ENCODE results near the gene GABRG3. TPM values are rescaled to one million over a fixed set of nuclear protein-coding genes. Genes with fewer than 3 reads are reported as not detected.

Gene GABRG3
- polyA plus RNA-seq, 1 donor (not counting 4 experiments of a cell fraction or from before 2014, with no cell fraction given) = not detected

- Histone ChIP-seq H3K36me3 (ENCODE audit: control insufficient read depth in 2 of 2, extremely low read depth in 1 of 2, insufficient read depth in 2 of 2, low read length in 2 of 2) (no peaks in the 10 kb centered on the region), H3K27ac (ENCODE audit: control insufficient read depth, insufficient read depth, low read length) (no peak overlapping the region), H3K79me2 (ENCODE audit: control insufficient read depth, insufficient read depth, low read length) (no peaks in the 10 kb centered on the region), H3K4me1 (ENCODE audit: control insufficient read depth, extremely low read depth, insufficient read depth, low read length) (no peaks in the 10 kb centered on the region), H3K9me1 (ENCODE audit: control insufficient read depth, extremely low read depth, insufficient read depth, low read length) (no peaks in the 10 kb centered on the region), H3K4me2 (ENCODE audit: control insufficient read depth, extremely low read depth, insufficient read depth, low read depth, low read length) (no peak overlapping the region), H2AFZ (ENCODE audit: control insufficient read depth, low read length) (no peak overlapping the region), H3K27me3 (ENCODE audit: control insufficient read depth, extremely low read depth, insufficient read depth, low read length) (no peaks in the 10 kb centered on the region), H3K9ac (ENCODE audit: control insufficient read depth, extremely low read depth, insufficient read depth, low read length) (no peak overlapping the region), H4K20me1 (ENCODE audit: control insufficient read depth, extremely low read depth, insufficient read depth, low read length) (no peaks in the 10 kb centered on the region), H3K4me3 (ENCODE audit: control insufficient read depth in 2 of 3, extremely low read depth in 1 of 3, insufficient read depth in 2 of 3, low read depth in 1 of 3, low read length in 3 of 3) (no peak overlapping the region), H3K9me3 (ENCODE audit: control insufficient read depth, low read depth, low read length) (peaks cover 4% of the 10 kb centered on the region)
- FAIRE-seq (no peak), DNase-seq (ENCODE audit: low read depth, low spot score) (no peak)
- dilution Hi-C loops (cut with MboI; ENCODE audit: extremely low pct_ligation_motif_present, low sequenced_read_pairs) = no loop called here
- TF ChIP-seq EZH2 (IDR thresholded peaks at IDR 0.05; ENCODE audit: low read length) (no peak), CTCF (optimal IDR thresholded peaks at IDR 0.05 in 1 of 3, IDR thresholded peaks at IDR 0.05 in 1 of 3, conservative IDR thresholded peaks at IDR 0.05 in 1 of 3; ENCODE audit: extremely low read depth in 1 of 3, insufficient read depth in 2 of 3, low read length in 3 of 3) (no peak)
Measured at GRCh38 chr15:27123808-27124207, 152.8 kb downstream of the GABRG3 start.

GRCh38 chr15:27124287-27124871 is 153.4 kb downstream of the GABRG3 start:
- Histone ChIP-seq H3K4me3 (ENCODE audit: control insufficient read depth in 2 of 3, extremely low read depth in 1 of 3, insufficient read depth in 2 of 3, low read depth in 1 of 3, low read length in 3 of 3) (no peak overlapping the region), H3K9me3 (ENCODE audit: control insufficient read depth, low read depth, low read length) (peaks cover 4% of the 10 kb centered on the region), H3K9ac (ENCODE audit: control insufficient read depth, extremely low read depth, insufficient read depth, low read length) (no peak overlapping the region), H3K4me1 (ENCODE audit: control insufficient read depth, extremely low read depth, insufficient read depth, low read length) (no peaks in the 10 kb centered on the region), H3K27ac (ENCODE audit: control insufficient read depth, insufficient read depth, low read length) (no peak overlapping the region), H4K20me1 (ENCODE audit: control insufficient read depth, extremely low read depth, insufficient read depth, low read length) (no peaks in the 10 kb centered on the region), H3K9me1 (ENCODE audit: control insufficient read depth, extremely low read depth, insufficient read depth, low read length) (no peaks in the 10 kb centered on the region), H2AFZ (ENCODE audit: control insufficient read depth, low read length) (no peak overlapping the region), H3K4me2 (ENCODE audit: control insufficient read depth, extremely low read depth, insufficient read depth, low read depth, low read length) (no peak overlapping the region), H3K36me3 (ENCODE audit: control insufficient read depth in 2 of 2, extremely low read depth in 1 of 2, insufficient read depth in 2 of 2, low read length in 2 of 2) (no peaks in the 10 kb centered on the region), H3K27me3 (ENCODE audit: control insufficient read depth, extremely low read depth, insufficient read depth, low read length) (no peaks in the 10 kb centered on the region), H3K79me2 (ENCODE audit: control insufficient read depth, insufficient read depth, low read length) (no peaks in the 10 kb centered on the region)
- no peak for TF ChIP-seq EZH2 (IDR thresholded peaks at IDR 0.05; ENCODE audit: low read length)
- no peak for TF ChIP-seq CTCF (optimal IDR thresholded peaks at IDR 0.05 in 1 of 3, IDR thresholded peaks at IDR 0.05 in 1 of 3, conservative IDR thresholded peaks at IDR 0.05 in 1 of 3; ENCODE audit: extremely low read depth in 1 of 3, insufficient read depth in 2 of 3, low read length in 3 of 3)
- no peak for DNase-seq (ENCODE audit: low read depth, low spot score)
- FAIRE-seq = no peak
- dilution Hi-C loops (cut with MboI; ENCODE audit: extremely low pct_ligation_motif_present, low sequenced_read_pairs) = no loop called here
